Left lung (tissue), 10 donors: ENCODE measurements around the gene SUSD5. TPM values are rescaled to one million over a fixed set of nuclear protein-coding genes. Genes with fewer than 3 reads are reported as not detected.

ENCODE experiments used
- ATAC-seq: fragments of 200-7000 bp; cut with Tn5 transposase; one replicate; pipeline ENCODE4 v1.9.1; 2020; ENCODE audit warnings: moderate library complexity
- DNase-seq, 4 donors: peaks; one replicate each; pipeline ENCODE4 v3.0.0-alpha.2; 2013 to 2020
- H3K27ac ChIP-seq, 2 donors: fragments of 200-600 bp; sonication (generic) in 1 of 2; one replicate each; pipeline versions ENCODE4 v1.5.0 to v1.8.0; 2020 to 2021
- H3K27me3 ChIP-seq, 2 donors: fragments of 200-600 bp; sonication (generic) in 1 of 2; one replicate each; pipeline versions ENCODE4 v1.5.0 to v1.8.0; 2020 to 2021
- H3K36me3 ChIP-seq, 2 donors: fragments of 200-600 bp; sonication (generic) in 1 of 2; one replicate each; pipeline versions ENCODE4 v1.5.0 to v1.8.0; 2020 to 2021
- H3K4me1 ChIP-seq, 2 donors: fragments of 200-600 bp; one replicate each; pipeline ENCODE4 v1.8.0; 2021
- H3K4me3 ChIP-seq, 2 donors: fragments of 200-600 bp; sonication (generic) in 1 of 2; one replicate each; pipeline versions ENCODE4 v1.5.0 to v1.8.0; 2020 to 2021; ENCODE audit warnings: mild to moderate bottlenecking in 1 of 2
- H3K9me3 ChIP-seq, 2 donors: fragments of 200-600 bp; sonication (generic) in 1 of 2; one replicate each; pipeline versions ENCODE4 v1.5.0 to v1.8.0; 2020 to 2021
- intact Hi-C, 2 donors: fragments of 100-400 bp; cut with DNase I; formaldehyde crosslinking; loops; one replicate each; pipeline versions ENCODE4 v1.11.2 to v1.14.2; 2022
- polyA plus RNA-seq, 6 donors: library from polyadenylated mRNA; unstranded; fragments of 120-200 nt; gene quantifications; one replicate each; pipeline ENCODE4 v1.2.1, GENCODE V29; 2013; ENCODE audit not compliant: insufficient read length in 6 of 6
- total RNA-seq, 2 donors: library from RNA; stranded (reverse); fragmentation: NEBNext Ultra II Directional; extraction: Animal tissue kit (Norgen Biotek cat#: 25700); gene quantifications; one replicate each; pipeline ENCODE4 v1.2.1, GENCODE V29; 2021
- TF ChIP-seq, protein P1 (sequence below), 2 donors: fragments of 200-600 bp; sonication (generic) in 1 of 2; IDR thresholded peaks; one replicate each; pipeline versions ENCODE4 v1.5.0 to v1.8.0; 2021; ENCODE audit warnings: antibody characterized with exemption in 2 of 2
- donor health status: DM: no; HTN: yes; CAD: no.
- donor health status: DM: no; HTN: no; CAD: no.

SUSD5 gene
- total and polyA plus RNA-seq, 8 donors = 1.3 to 4.3 (median 3.0) TPM

DNA sequence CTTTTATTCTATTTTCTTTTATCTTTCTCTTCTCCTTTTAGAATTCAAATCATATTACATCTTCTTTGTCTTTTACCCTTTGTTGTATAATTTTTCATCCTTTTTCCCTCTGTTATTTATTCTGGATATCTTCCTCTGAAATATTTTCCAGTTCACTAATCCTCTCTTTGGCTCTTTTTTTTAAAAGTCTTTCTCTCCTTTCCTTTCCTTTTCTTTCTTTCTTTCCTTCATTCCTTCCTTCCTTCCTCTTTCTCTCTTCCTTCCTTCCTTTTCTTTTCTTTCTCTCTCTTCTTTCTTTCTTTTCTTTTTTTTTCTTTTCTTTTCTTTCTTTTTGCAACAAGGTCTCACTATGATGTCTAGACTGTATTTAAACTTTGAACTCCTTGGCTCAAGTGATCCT, 9.3 kb downstream of the SUSD5 start:
- peaks cover 0 to under 1% of the 10 kb centered on the region in 2 donors for H3K27me3 ChIP-seq
- TF ChIP-seq, protein P1, sequence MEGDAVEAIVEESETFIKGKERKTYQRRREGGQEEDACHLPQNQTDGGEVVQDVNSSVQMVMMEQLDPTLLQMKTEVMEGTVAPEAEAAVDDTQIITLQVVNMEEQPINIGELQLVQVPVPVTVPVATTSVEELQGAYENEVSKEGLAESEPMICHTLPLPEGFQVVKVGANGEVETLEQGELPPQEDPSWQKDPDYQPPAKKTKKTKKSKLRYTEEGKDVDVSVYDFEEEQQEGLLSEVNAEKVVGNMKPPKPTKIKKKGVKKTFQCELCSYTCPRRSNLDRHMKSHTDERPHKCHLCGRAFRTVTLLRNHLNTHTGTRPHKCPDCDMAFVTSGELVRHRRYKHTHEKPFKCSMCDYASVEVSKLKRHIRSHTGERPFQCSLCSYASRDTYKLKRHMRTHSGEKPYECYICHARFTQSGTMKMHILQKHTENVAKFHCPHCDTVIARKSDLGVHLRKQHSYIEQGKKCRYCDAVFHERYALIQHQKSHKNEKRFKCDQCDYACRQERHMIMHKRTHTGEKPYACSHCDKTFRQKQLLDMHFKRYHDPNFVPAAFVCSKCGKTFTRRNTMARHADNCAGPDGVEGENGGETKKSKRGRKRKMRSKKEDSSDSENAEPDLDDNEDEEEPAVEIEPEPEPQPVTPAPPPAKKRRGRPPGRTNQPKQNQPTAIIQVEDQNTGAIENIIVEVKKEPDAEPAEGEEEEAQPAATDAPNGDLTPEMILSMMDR (IDR thresholded peaks at IDR 0.05) = no peak
- no peak overlapping the region for H3K4me3 ChIP-seq
- intact Hi-C loops = no loop called here
- no peaks in the 10 kb centered on the region for H3K4me1 ChIP-seq
- ATAC-seq (no peak), DNase-seq (no peak)
- H3K9me3 ChIP-seq = peaks cover 0 to 3% of the 10 kb centered on the region in 2 donors
- H3K36me3 ChIP-seq = no peaks in the 10 kb centered on the region
- no peak overlapping the region for H3K27ac ChIP-seq

DNA sequence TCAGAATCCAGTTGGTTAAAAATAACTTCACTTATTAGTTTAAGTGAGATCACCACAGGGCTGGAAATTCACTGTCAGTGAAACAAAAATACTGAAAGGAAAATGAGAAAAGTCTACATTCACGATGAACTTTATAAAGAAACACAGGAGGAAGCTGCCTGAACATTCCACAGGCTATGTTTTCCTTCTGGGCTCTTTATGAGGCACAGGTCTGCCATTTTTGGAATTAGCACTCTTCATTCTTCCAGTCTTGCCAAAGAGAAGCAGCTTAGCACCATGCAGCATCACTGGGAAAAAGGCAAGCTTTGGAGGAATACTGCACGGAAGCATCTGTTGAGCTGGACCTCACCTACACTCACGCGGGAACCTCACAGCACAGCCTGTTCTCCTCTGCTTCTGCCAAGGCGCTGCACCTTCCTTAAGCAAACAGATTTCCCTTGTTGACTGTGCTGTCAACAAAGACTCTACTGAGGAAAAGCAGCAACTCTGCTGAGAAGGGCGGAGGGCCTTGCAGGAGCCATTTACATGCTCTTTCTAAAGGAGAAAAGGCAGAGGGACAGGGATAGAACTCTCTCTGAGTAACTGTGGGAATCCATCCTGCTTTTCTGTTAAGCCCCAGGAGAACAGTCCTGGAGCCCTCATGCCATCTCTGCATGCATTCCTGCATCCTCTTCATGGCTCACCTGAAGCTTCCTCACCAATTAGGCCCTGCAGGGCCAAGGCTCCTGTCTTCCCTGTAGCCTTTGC, 15.7 kb downstream of the SUSD5 start:
- no peak overlapping the region for H3K4me3 ChIP-seq
- no peaks in the 10 kb centered on the region for H3K36me3 ChIP-seq
- H3K9me3 ChIP-seq = no peaks in the 10 kb centered on the region
- no peak overlapping the region for H3K27ac ChIP-seq
- TF ChIP-seq, protein P1 (IDR thresholded peaks at IDR 0.05) = no peak
- H3K27me3 ChIP-seq = no peaks in the 10 kb centered on the region
- no peaks in the 10 kb centered on the region for H3K4me1 ChIP-seq
- DNase-seq (peak in 1 of 4 donors; percentile 40), ATAC-seq (peak; percentile 94)
- intact Hi-C loops = no loop called here

DNA sequence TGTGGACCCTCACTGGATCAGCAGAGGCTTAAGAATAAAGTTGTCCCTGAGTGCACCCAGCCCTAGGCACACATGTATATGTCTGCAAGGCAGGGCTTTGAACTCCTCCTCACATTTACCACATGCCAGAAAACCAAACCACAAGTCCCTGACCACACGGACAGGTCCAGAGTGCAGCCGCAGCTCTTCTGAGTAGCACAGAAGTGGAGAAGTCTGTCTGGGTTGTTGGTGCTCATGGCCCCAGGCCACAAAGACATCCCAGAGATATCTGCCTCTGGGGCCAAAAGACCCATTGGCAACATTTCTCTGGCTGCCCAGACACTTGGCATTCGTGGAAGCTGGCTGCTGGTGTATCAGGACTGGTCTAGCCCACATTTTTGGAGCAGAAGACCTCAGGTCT, 17.4 kb downstream of the SUSD5 start:
- no peaks in the 10 kb centered on the region for H3K9me3 ChIP-seq
- ATAC-seq (no peak), DNase-seq (no peak)
- no peaks in the 10 kb centered on the region for H3K36me3 ChIP-seq
- no peak overlapping the region for H3K27ac ChIP-seq
- no peaks in the 10 kb centered on the region for H3K4me1 ChIP-seq
- no peak overlapping the region for H3K4me3 ChIP-seq
- H3K27me3 ChIP-seq = no peaks in the 10 kb centered on the region
- TF ChIP-seq, protein P1 (IDR thresholded peaks at IDR 0.05) = no peak
- intact Hi-C loops = no loop called here

DNA sequence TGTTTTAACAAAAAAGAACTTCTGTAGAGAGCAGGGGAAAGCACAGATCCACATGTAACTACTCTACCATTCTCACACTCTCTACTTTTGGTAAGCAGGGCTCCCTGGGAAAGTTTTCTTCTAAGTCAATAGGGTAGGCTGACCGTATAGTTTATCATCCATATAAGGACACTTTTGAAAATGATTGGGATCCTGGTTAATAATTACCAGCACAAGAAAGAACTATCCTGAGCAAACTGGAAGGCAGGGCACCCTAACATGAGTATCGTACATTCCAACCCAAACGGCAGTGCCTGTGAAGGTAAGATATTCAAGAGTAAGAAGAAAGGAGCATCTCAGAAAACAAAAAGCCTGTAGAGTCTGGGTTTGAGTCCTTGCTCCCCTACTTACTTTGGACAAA, 22.1 kb downstream of the SUSD5 start:
- no peak for ATAC-seq
- H3K27ac ChIP-seq = no peak overlapping the region
- no peak for DNase-seq
- no peaks in the 10 kb centered on the region for H3K4me1 ChIP-seq
- H3K27me3 ChIP-seq = no peaks in the 10 kb centered on the region
- TF ChIP-seq, protein P1 (IDR thresholded peaks at IDR 0.05) = no peak
- no peaks in the 10 kb centered on the region for H3K36me3 ChIP-seq
- intact Hi-C loops = no loop called here
- no peaks in the 10 kb centered on the region for H3K9me3 ChIP-seq
- no peak overlapping the region for H3K4me3 ChIP-seq

DNA sequence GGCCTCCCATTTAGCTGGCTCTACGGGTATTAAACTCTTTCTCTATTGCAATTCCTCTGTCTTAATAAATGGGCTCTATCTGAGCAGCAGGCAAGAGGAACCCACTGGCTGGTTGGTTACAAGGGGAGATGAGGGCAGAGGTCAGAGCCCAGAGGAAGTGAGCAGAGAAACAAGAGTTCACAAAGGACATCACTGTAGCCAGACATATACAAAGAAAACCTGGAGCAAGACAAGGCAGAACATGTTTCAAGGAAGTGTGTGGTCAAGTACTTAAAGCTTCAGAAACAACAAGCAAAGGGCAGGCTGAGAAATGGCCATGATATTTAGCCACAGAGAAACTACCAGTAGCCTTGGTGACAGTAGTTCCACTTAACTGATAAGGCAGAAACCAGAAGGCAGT, 24.3 kb downstream of the SUSD5 start:
- DNase-seq (no peak), ATAC-seq (no peak)
- TF ChIP-seq, protein P1 (IDR thresholded peaks at IDR 0.05) = no peak
- Histone ChIP-seq H3K4me3 (no peak overlapping the region), H3K9me3 (no peaks in the 10 kb centered on the region), H3K27me3 (no peaks in the 10 kb centered on the region), H3K27ac (no peak overlapping the region), H3K4me1 (no peaks in the 10 kb centered on the region), H3K36me3 (no peaks in the 10 kb centered on the region)
- intact Hi-C loops = no loop called here
